Fibroblast of the aortic adventitia (primary cell): ENCODE data around the gene PRKCA. TPM values are rescaled to one million over a fixed set of nuclear protein-coding genes. Genes with fewer than 3 reads are reported as not detected.
"Not testable (repeated sequence)": the region's sequence is repeated elsewhere in the genome, so short reads cannot be mapped to it uniquely, and the experiment has no call there.

ENCODE experiments used
- DNase-seq: peaks from one replicate; pipeline ENCODE4 v3.0.0-alpha.2; 2010; ENCODE audit warnings: low read depth
- H3K4me3 ChIP-seq: 2 replicates; pipeline ENCODE4 v1.5.1; 2011; ENCODE audit warnings: low read depth, mild to moderate bottlenecking, control low read depth, low read length, moderate library complexity
- CTCF ChIP-seq: IDR thresholded peaks from 2 replicates; pipeline ENCODE4 v1.5.1; 2011; ENCODE audit warnings: mild to moderate bottlenecking, low read length, control low read depth, inconsistent platforms; ENCODE audit not compliant: insufficient read depth
- total RNA-seq: library from RNA; depleted of rRNA; stranded (reverse); fragments of >200 nt; gene quantifications from 2 replicates; pipeline ENCODE4 v1.2.3, GENCODE V29; 2012; ENCODE audit warnings: low replicate concordance

Gene PRKCA
- total RNA-seq, 1 donor: 43.7 TPM

- DNase-seq: no peak
- no peak overlapping the region for H3K4me3 ChIP-seq
- TF ChIP-seq CTCF: no peak
Measured at GRCh38 chr17:66480802-66481201, 178.4 kb downstream of the PRKCA start.

GRCh38 chr17:66481271-66481670 is 178.9 kb downstream of the PRKCA start:
- no peak for TF ChIP-seq CTCF

GRCh38 chr17:66483906-66484305 is 181.5 kb downstream of the PRKCA start:
- no peak overlapping the region for H3K4me3 ChIP-seq
- TF ChIP-seq CTCF: no peak
- no peak for DNase-seq

More at GRCh38 chr17:66481271-66481670, 178.9 kb downstream of the PRKCA start:
- no peak for DNase-seq
- no peak overlapping the region for H3K4me3 ChIP-seq

- no peak overlapping the region for H3K4me3 ChIP-seq
- DNase-seq: no peak
- TF ChIP-seq CTCF: no peak
Measured at GRCh38 chr17:66485309-66485947, 183.0 kb downstream of the PRKCA start.

- no peak overlapping the region for H3K4me3 ChIP-seq
- TF ChIP-seq CTCF: no peak
Measured at GRCh38 chr17:66487121-66487520, 184.7 kb downstream of the PRKCA start.

GRCh38 chr17:66487981-66488468 is 185.6 kb downstream of the PRKCA start:
- no peak for TF ChIP-seq CTCF
- no peak overlapping the region for H3K4me3 ChIP-seq
- no peak for DNase-seq

More at GRCh38 chr17:66487121-66487520, 184.7 kb downstream of the PRKCA start:
- no peak for DNase-seq

GRCh38 chr17:66488864-66489263 is 186.5 kb downstream of the PRKCA start:
- no peak overlapping the region for H3K4me3 ChIP-seq
- TF ChIP-seq CTCF: no peak
- no peak for DNase-seq

GRCh38 chr17:66489576-66489975 is 187.2 kb downstream of the PRKCA start:
- not testable (repeated sequence) for DNase-seq, H3K4me3 ChIP-seq
